ENCODE data around the gene DAB2IP. TPM values are rescaled to one million over a fixed set of nuclear protein-coding genes. Genes with fewer than 3 reads are reported as not detected.
A peak's percentile ranks its signal among the peaks of the same experiment; 100 is the strongest.

Gene DAB2IP
- total RNA-seq, 1 donor from 2014 or later = 71.6 TPM

DNA sequence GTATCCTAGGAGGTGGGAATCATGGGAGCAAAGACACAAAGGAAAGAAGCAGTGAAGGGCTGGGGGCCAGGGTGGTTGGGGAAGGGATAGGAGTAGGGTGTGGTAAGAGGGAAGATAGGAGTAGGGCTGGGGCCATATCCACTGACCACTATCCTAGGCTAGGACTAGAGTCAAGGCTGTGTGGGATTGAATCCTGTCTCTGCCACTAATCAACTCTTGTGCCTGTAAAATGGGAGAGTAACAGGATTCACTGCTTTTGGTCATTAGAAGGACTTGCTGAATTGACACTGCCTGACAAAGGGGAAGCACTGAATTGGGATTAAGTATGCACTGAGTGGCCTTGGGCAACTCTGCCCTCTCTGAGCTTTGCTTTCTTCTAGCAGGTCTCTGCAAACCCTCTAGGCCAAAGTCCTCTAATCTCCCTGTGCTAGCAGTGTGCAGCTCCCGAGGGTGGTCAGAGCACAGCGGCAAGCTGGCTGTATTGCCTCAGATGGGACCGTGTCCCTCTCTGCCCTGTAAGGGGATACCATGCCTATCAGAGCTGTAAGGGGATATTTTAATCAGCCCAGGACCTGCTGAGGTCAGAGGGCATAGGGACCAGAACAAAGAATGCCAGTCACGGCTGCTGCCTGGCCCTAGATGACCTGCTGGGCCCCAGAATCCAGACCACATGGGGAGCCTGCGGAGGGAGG, 12.4 kb upstream of the DAB2IP start:
- Histone ChIP-seq H3K27ac (no peak overlapping the region), H3K9me3 (no peaks in the 10 kb centered on the region), H3K4me1 (peaks cover 0 to 16% of the 10 kb centered on the region in 2 donors), H3K36me3 (no peaks in the 10 kb centered on the region), H3K4me3 (no peak overlapping the region), H3K27me3 (no peaks in the 10 kb centered on the region)
- DNase-seq (ENCODE audit: low spot score in 2 of 2) = no peak
- intact Hi-C loops (cut with DNase I) = loop anchor here (5.0 kb wide), 1 partner anchor 43 kb away; no protein-coding TSS in a partner anchor
- no peak for TF ChIP-seq CTCF (IDR thresholded peaks at IDR 0.05)

DNA sequence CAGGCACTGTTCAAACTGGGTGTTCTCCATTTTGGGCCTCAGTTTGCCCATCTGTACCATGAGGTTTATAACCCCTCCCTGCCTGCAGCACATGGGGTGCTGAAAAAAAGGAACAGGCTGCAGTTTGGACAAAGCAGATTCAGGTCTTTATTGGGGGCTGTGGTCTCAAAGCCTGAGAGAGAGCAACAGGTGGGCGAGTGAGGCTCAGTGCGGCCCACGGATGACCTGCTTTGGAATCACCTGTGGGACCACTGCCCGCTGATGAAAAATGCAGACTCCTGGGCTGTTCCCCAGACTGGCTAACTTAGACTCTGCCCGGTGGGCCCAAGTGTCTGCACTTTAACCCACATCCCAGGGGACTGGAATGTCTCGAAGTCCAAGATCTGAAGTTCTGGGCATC, 11.8 kb upstream of the DAB2IP start:
- no peaks in the 10 kb centered on the region for H3K36me3 ChIP-seq
- H3K27ac ChIP-seq = no peak overlapping the region
- no peak overlapping the region for H3K4me3 ChIP-seq
- intact Hi-C loops (cut with DNase I) = loop anchor here (5.0 kb wide), 2 partner anchors 43 to 353 kb away; no protein-coding TSS in a partner anchor
- H3K27me3 ChIP-seq = no peaks in the 10 kb centered on the region
- no peak for DNase-seq (ENCODE audit: low spot score in 2 of 2)
- peaks cover 0 to 16% of the 10 kb centered on the region in 2 donors for H3K4me1 ChIP-seq
- TF ChIP-seq CTCF (IDR thresholded peaks at IDR 0.05) = no peak
- H3K9me3 ChIP-seq = no peaks in the 10 kb centered on the region

DNA sequence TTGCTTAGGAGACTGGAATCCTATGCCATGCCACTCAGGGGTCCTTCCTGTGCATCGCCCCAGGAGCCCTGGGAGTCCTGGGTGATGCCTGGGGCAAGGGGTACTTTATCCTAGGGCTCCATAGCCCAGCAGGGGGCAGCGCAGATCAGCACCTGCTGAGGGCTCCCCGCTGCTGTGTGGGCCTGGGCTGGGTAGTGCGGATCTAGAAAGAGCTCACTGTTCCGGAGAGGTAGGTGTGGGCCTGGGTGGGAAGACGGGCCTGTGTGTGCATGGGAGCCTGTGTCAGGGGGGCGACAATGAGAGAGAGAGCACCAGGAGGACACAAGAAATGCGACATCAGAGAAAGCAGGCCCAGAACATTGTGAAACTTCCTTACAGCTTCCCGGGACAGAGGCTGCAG, 11.4 kb upstream of the DAB2IP start:
- intact Hi-C loops (cut with DNase I) = loop anchor here (5.0 kb wide), 1 partner anchor 352 kb away; no protein-coding TSS in a partner anchor
- Histone ChIP-seq H3K27me3 (no peaks in the 10 kb centered on the region), H3K9me3 (no peaks in the 10 kb centered on the region), H3K36me3 (no peaks in the 10 kb centered on the region), H3K27ac (no peak overlapping the region), H3K4me1 (peaks cover 0 to 16% of the 10 kb centered on the region in 2 donors), H3K4me3 (no peak overlapping the region)
- no peak for DNase-seq (ENCODE audit: low spot score in 2 of 2)
- peak; percentile 12 to 57 (median 33) for TF ChIP-seq CTCF (IDR thresholded peaks at IDR 0.05)

DNA sequence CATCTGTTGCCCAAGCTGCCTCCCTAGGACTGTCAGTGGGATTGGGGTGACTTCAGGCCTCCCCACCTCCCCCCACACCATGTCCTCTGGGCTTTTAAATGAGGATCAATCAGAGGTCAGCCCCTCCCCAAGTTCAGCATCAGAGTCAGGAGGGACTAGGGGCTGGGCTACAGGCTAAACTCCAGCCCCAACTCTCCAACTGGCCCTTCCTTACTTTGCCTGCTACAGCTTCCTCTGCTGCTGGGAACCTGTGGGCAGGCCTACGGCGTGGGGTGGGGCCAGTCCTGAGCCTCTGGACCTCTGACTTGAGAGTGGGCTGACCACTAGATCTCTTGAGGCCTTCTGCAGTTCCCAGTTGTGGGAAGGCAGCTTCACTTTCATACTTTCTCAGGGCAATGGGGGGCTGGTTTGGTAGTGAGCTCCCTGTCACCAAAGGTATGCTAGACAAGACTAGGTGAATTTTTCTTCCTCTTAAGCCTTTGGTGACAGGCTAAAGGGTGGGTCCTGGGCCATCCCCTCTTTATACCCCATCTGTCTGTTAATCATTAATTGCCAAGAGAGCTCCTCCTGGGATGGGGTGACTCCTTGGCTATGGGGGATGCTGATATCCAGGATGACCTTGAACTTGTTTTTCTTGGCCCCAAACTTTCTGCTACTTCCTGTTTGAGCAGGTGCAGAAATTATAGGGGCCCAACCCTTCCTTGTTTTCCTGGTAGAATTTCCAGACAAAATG, 10.8 kb upstream of the DAB2IP start:
- Histone ChIP-seq H3K27me3 (no peaks in the 10 kb centered on the region), H3K36me3 (no peaks in the 10 kb centered on the region), H3K4me1 (peaks cover 0 to 16% of the 10 kb centered on the region in 2 donors), H3K27ac (no peak overlapping the region), H3K9me3 (no peaks in the 10 kb centered on the region), H3K4me3 (no peak overlapping the region)
- no peak for TF ChIP-seq CTCF (IDR thresholded peaks at IDR 0.05)
- intact Hi-C loops (cut with DNase I) = loop anchor here (5.0 kb wide), 1 partner anchor 352 kb away; no protein-coding TSS in a partner anchor
- no peak for DNase-seq (ENCODE audit: low spot score in 2 of 2)

GRCh38 chr9:121641224-121641611, 10.2 kb upstream of the DAB2IP start:
- intact Hi-C loops (cut with DNase I) = loop anchor here (5.0 kb wide), 1 partner anchor 351 kb away; no protein-coding TSS in a partner anchor
- H3K27ac ChIP-seq = no peak overlapping the region
- H3K4me1 ChIP-seq = peaks cover 0 to 13% of the 10 kb centered on the region in 2 donors
- H3K4me3 ChIP-seq = no peak overlapping the region
- H3K27me3 ChIP-seq = no peaks in the 10 kb centered on the region
- no peaks in the 10 kb centered on the region for H3K36me3 ChIP-seq
- no peaks in the 10 kb centered on the region for H3K9me3 ChIP-seq
- DNase-seq (ENCODE audit: low spot score in 2 of 2) = no peak
- TF ChIP-seq CTCF (IDR thresholded peaks at IDR 0.05) = no peak
